Activated naive CD8-positive, alpha-beta T cell treated with anti-CD3 and anti-CD28 coated beads for 36 hours (primary cell): ENCODE results near the gene ECI2. TPM values are rescaled to one million over a fixed set of nuclear protein-coding genes. Genes with fewer than 3 reads are reported as not detected.

Experiments
- DNase-seq: peaks from one replicate; pipeline ENCODE4 v3.0.0; 2021
- H3K27ac Mint-ChIP-seq: one replicate; pipeline ENCODE4 v1.8.0; 2022; ENCODE audit warnings: mild to moderate bottlenecking, moderate library complexity, mixed read lengths
- H3K27me3 Mint-ChIP-seq: one replicate; pipeline ENCODE4 v1.8.0; 2022; ENCODE audit warnings: mild to moderate bottlenecking, mixed read lengths
- H3K36me3 Mint-ChIP-seq: one replicate; pipeline ENCODE4 v1.8.0; 2021; ENCODE audit warnings: mild to moderate bottlenecking, mixed read lengths
- H3K4me1 Mint-ChIP-seq: one replicate; pipeline ENCODE4 v1.8.0; 2021; ENCODE audit warnings: mixed read lengths
- H3K4me3 Mint-ChIP-seq: one replicate; pipeline ENCODE4 v1.8.0; 2022; ENCODE audit warnings: mild to moderate bottlenecking, moderate library complexity, mixed read lengths
- H3K9me3 Mint-ChIP-seq: one replicate; pipeline ENCODE4 v1.8.0; 2022; ENCODE audit warnings: mixed read lengths
- total RNA-seq, 2 experiments: library from RNA; stranded (reverse); gene quantifications; one replicate each; pipeline ENCODE4 v1.2.3, GENCODE V29; 2021

The ECI2 gene
- total RNA-seq, 2 experiments from 2014 or later = 45.0 to 46.9 TPM

GRCh38 chr6:4163408-4164116, 28.2 kb upstream of the ECI2 start:
- H3K4me3 Mint-ChIP-seq = no peak overlapping the region
- no peaks in the 10 kb centered on the region for H3K36me3 Mint-ChIP-seq
- no peaks in the 10 kb centered on the region for H3K4me1 Mint-ChIP-seq
- no peaks in the 10 kb centered on the region for H3K9me3 Mint-ChIP-seq
- H3K27ac Mint-ChIP-seq = no peak overlapping the region
- H3K27me3 Mint-ChIP-seq = peaks cover 3% of the 10 kb centered on the region
- no peak for DNase-seq

GRCh38 chr6:4162370-4162769, 27.0 kb upstream of the ECI2 start:
- H3K27ac Mint-ChIP-seq = no peak overlapping the region
- H3K36me3 Mint-ChIP-seq = no peaks in the 10 kb centered on the region
- H3K27me3 Mint-ChIP-seq = no peaks in the 10 kb centered on the region
- DNase-seq = no peak
- no peak overlapping the region for H3K4me3 Mint-ChIP-seq
- H3K4me1 Mint-ChIP-seq = no peaks in the 10 kb centered on the region
- H3K9me3 Mint-ChIP-seq = no peaks in the 10 kb centered on the region

- H3K4me1 Mint-ChIP-seq = peaks cover 5% of the 10 kb centered on the region
- no peaks in the 10 kb centered on the region for H3K9me3 Mint-ChIP-seq
- no peak overlapping the region for H3K4me3 Mint-ChIP-seq
- H3K27ac Mint-ChIP-seq = no peak overlapping the region
- H3K27me3 Mint-ChIP-seq = no peaks in the 10 kb centered on the region
- no peaks in the 10 kb centered on the region for H3K36me3 Mint-ChIP-seq
- DNase-seq = no peak
These were observed 24.1 kb upstream of the ECI2 start for GRCh38 chr6:4159491-4159890.

- H3K27ac Mint-ChIP-seq = no peak overlapping the region
- no peak for DNase-seq
- no peaks in the 10 kb centered on the region for H3K36me3 Mint-ChIP-seq
- H3K9me3 Mint-ChIP-seq = no peaks in the 10 kb centered on the region
- peaks cover 5% of the 10 kb centered on the region for H3K4me1 Mint-ChIP-seq
- no peaks in the 10 kb centered on the region for H3K27me3 Mint-ChIP-seq
- no peak overlapping the region for H3K4me3 Mint-ChIP-seq
These were observed 22.1 kb upstream of the ECI2 start for GRCh38 chr6:4157506-4157905.

- peak; percentile 72 for DNase-seq
- H3K36me3 Mint-ChIP-seq = no peaks in the 10 kb centered on the region
- no peak overlapping the region for H3K4me3 Mint-ChIP-seq
- H3K9me3 Mint-ChIP-seq = no peaks in the 10 kb centered on the region
- H3K4me1 Mint-ChIP-seq = peaks cover 5% of the 10 kb centered on the region
- H3K27ac Mint-ChIP-seq = no peak overlapping the region
- peaks cover 6% of the 10 kb centered on the region for H3K27me3 Mint-ChIP-seq
These were observed 20.6 kb upstream of the ECI2 start for GRCh38 chr6:4155848-4156466.

GRCh38 chr6:4153514-4153985, 18.2 kb upstream of the ECI2 start:
- H3K27ac Mint-ChIP-seq = no peak overlapping the region
- no peaks in the 10 kb centered on the region for H3K9me3 Mint-ChIP-seq
- no peak for DNase-seq
- H3K4me1 Mint-ChIP-seq = peaks cover 5% of the 10 kb centered on the region
- no peak overlapping the region for H3K4me3 Mint-ChIP-seq
- H3K27me3 Mint-ChIP-seq = peaks cover 13% of the 10 kb centered on the region
- no peaks in the 10 kb centered on the region for H3K36me3 Mint-ChIP-seq

GRCh38 chr6:4145083-4145482, 9.7 kb upstream of the ECI2 start:
- H3K9me3 Mint-ChIP-seq = peaks cover 2% of the 10 kb centered on the region
- no peaks in the 10 kb centered on the region for H3K36me3 Mint-ChIP-seq
- H3K27me3 Mint-ChIP-seq = no peaks in the 10 kb centered on the region
- peaks cover 3% of the 10 kb centered on the region for H3K4me1 Mint-ChIP-seq
- no peak overlapping the region for H3K4me3 Mint-ChIP-seq
- DNase-seq = no peak
- H3K27ac Mint-ChIP-seq = no peak overlapping the region

GRCh38 chr6:4139272-4139671, 3.9 kb upstream of the ECI2 start:
- peaks cover 2% of the 10 kb centered on the region for H3K9me3 Mint-ChIP-seq
- H3K4me3 Mint-ChIP-seq = no peak overlapping the region
- no peak for DNase-seq
- H3K27ac Mint-ChIP-seq = no peak overlapping the region
- H3K36me3 Mint-ChIP-seq = no peaks in the 10 kb centered on the region
- H3K27me3 Mint-ChIP-seq = no peaks in the 10 kb centered on the region
- peaks cover 18% of the 10 kb centered on the region for H3K4me1 Mint-ChIP-seq

GRCh38 chr6:4138186-4138585, 2.8 kb upstream of the ECI2 start:
- no peak for DNase-seq
- H3K4me3 Mint-ChIP-seq = no peak overlapping the region
- no peak overlapping the region for H3K27ac Mint-ChIP-seq
- peaks cover 27% of the 10 kb centered on the region for H3K4me1 Mint-ChIP-seq
- H3K27me3 Mint-ChIP-seq = no peaks in the 10 kb centered on the region
- peaks cover 2% of the 10 kb centered on the region for H3K9me3 Mint-ChIP-seq
- peaks cover 6% of the 10 kb centered on the region for H3K36me3 Mint-ChIP-seq

- Mint-ChIP-seq H3K4me3 (peak overlapping the region; percentile 71), H3K27me3 (no peaks in the 10 kb centered on the region), H3K9me3 (peaks cover 10% of the 10 kb centered on the region), H3K27ac (peak overlapping the region; percentile 47), H3K36me3 (peaks cover 23% of the 10 kb centered on the region), H3K4me1 (peaks cover 30% of the 10 kb centered on the region)
- no peak for DNase-seq
These were observed 1.0 kb upstream of the ECI2 start for GRCh38 chr6:4136354-4136831.

GRCh38 chr6:4135665-4136353, 434 bp upstream of the ECI2 start:
- peak; percentile 89 for DNase-seq
- Mint-ChIP-seq H3K36me3 (peaks cover 23% of the 10 kb centered on the region), H3K4me1 (peaks cover 30% of the 10 kb centered on the region), H3K27me3 (no peaks in the 10 kb centered on the region), H3K9me3 (peaks cover 10% of the 10 kb centered on the region), H3K4me3 (peak overlapping the region; percentile 71), H3K27ac (peak overlapping the region; percentile 47)

GRCh38 chr6:4133941-4134838, 1.2 kb downstream of the ECI2 start:
- peaks cover 35% of the 10 kb centered on the region for H3K36me3 Mint-ChIP-seq
- H3K27ac Mint-ChIP-seq = peak overlapping the region; percentile 88
- H3K4me1 Mint-ChIP-seq = peaks cover 30% of the 10 kb centered on the region
- DNase-seq = peak; percentile 42
- H3K27me3 Mint-ChIP-seq = no peaks in the 10 kb centered on the region
- peaks cover 10% of the 10 kb centered on the region for H3K9me3 Mint-ChIP-seq
- peak overlapping the region; percentile 80 for H3K4me3 Mint-ChIP-seq

GRCh38 chr6:4130357-4130987, 4.9 kb downstream of the ECI2 start:
- Mint-ChIP-seq H3K36me3 (peaks cover 52% of the 10 kb centered on the region), H3K4me1 (peaks cover 19% of the 10 kb centered on the region), H3K9me3 (peaks cover 10% of the 10 kb centered on the region), H3K27me3 (no peaks in the 10 kb centered on the region), H3K4me3 (no peak overlapping the region), H3K27ac (no peak overlapping the region)
- no peak for DNase-seq

GRCh38 chr6:4129446-4129845, 5.9 kb downstream of the ECI2 start:
- Mint-ChIP-seq H3K4me1 (peaks cover 19% of the 10 kb centered on the region), H3K4me3 (no peak overlapping the region), H3K36me3 (peaks cover 54% of the 10 kb centered on the region), H3K27me3 (no peaks in the 10 kb centered on the region), H3K9me3 (peaks cover 10% of the 10 kb centered on the region), H3K27ac (no peak overlapping the region)
- DNase-seq = no peak
